Liver (tissue), 3 donors: ENCODE results near the gene NDUFAF2.

ENCODE experiments used
- CTCF ChIP-seq: fragments of 150-350 bp; IDR thresholded peaks from 2 replicates; pipeline ENCODE4 v1.5.1; 2017; ENCODE audit warnings: improper control_type of control experiment, low read depth, low read length; ENCODE audit not compliant: missing input control
- RAD21 ChIP-seq, 2 donors: IDR thresholded peaks; 2 replicates each; pipeline ENCODE4 v1.6.1; 2016; ENCODE audit warnings: antibody characterized with exemption in 2 of 2, mild to moderate bottlenecking in 2 of 2
- TAF1 ChIP-seq: conservative IDR thresholded peaks from 2 replicates; pipeline ENCODE4 v1.6.1; 2016; ENCODE audit warnings: antibody characterized with exemption, mild to moderate bottlenecking
- TF ChIP-seq, protein P1 (sequence below): IDR thresholded peaks from 2 replicates; pipeline ENCODE4 v1.6.1; 2016; ENCODE audit warnings: antibody characterized with exemption
- TF ChIP-seq, protein P2 (sequence below): IDR thresholded peaks from 2 replicates; pipeline ENCODE4 v1.6.1; 2016; ENCODE audit warnings: antibody characterized with exemption
- TF ChIP-seq, protein P3 (sequence below): IDR thresholded peaks from 2 replicates; pipeline ENCODE4 v1.6.1; 2016; ENCODE audit warnings: antibody characterized with exemption
- donor health status: healthy.
- donor health status: healthy.

- TF ChIP-seq CTCF (no peak), TAF1 (no peak), RAD21 (IDR thresholded peaks at IDR 0.05) (no peak)
- TF ChIP-seq, protein P1, sequence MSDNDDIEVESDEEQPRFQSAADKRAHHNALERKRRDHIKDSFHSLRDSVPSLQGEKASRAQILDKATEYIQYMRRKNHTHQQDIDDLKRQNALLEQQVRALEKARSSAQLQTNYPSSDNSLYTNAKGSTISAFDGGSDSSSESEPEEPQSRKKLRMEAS, result no peak
- TF ChIP-seq, protein P2, sequence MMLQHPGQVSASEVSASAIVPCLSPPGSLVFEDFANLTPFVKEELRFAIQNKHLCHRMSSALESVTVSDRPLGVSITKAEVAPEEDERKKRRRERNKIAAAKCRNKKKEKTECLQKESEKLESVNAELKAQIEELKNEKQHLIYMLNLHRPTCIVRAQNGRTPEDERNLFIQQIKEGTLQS, result no peak
- TF ChIP-seq, protein P3, sequence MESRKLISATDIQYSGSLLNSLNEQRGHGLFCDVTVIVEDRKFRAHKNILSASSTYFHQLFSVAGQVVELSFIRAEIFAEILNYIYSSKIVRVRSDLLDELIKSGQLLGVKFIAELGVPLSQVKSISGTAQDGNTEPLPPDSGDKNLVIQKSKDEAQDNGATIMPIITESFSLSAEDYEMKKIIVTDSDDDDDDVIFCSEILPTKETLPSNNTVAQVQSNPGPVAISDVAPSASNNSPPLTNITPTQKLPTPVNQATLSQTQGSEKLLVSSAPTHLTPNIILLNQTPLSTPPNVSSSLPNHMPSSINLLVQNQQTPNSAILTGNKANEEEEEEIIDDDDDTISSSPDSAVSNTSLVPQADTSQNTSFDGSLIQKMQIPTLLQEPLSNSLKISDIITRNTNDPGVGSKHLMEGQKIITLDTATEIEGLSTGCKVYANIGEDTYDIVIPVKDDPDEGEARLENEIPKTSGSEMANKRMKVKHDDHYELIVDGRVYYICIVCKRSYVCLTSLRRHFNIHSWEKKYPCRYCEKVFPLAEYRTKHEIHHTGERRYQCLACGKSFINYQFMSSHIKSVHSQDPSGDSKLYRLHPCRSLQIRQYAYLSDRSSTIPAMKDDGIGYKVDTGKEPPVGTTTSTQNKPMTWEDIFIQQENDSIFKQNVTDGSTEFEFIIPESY, result no peak
These were observed 152.5 kb downstream of the NDUFAF2 start for GRCh38 chr5:61097465-61097864.
